Measurements from ENCODE around the gene STN1.
A peak's percentile ranks its signal among the peaks of the same experiment; 100 is the strongest.

The STN1 gene

DNA sequence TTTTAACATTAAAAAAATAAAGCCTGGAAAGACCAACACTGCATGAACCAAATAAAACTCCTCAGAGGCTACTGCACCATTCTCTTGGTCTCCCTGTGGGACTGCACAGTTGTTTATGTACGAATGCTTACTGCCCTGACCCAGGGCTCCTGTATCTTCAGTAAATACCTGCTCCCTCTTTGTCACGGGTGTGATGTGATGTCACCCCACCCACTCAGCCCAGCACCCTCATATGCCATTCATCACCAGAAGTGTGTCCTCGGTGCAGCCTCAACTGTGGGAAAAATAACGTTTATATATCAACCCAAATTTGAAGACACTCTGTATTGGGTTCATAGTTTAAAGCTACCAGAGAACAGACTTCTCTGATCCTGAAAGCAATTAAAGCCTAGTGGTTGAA, 48.6 kb downstream of the STN1 start:
- DNase-seq: no peak

DNA sequence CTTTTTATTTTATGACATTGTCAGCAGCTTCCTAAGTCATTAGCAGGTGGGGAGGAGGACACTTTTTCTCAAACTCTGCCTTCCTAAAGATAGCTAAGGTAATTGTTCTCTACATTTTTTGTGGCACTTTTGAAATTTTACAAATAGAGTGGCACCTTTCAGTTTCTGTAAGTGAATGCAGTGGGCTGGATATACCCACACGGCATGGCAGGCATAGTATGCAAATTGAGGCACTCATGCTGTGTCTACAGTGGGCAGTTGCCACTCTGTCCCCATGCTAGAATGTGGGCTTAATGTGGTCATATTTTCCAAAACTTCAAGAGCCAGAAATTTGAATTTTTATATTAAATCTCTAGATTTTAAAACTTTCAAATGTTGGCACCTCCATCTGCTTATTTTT, 49.8 kb downstream of the STN1 start:
- DNase-seq: no peak

DNA sequence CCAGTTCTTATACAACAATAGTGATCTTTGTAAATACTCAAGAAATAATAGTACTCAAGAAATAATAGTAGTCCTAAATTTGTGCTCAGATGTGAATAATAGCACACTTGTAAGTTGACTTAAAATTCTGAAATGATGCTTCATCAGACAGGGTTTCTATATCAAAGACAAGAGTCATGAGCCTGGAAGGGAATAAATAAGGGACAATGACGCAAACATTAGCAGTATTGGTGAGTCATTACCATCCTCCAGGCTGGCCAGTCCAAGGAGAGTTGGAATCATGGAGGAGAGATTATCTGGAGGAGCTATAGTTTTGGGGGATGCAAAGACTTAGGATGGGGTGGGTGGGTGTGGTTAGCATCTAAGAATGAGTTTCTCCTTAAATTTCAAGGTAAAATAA, 56.5 kb downstream of the STN1 start:
- no peak for DNase-seq

DNA sequence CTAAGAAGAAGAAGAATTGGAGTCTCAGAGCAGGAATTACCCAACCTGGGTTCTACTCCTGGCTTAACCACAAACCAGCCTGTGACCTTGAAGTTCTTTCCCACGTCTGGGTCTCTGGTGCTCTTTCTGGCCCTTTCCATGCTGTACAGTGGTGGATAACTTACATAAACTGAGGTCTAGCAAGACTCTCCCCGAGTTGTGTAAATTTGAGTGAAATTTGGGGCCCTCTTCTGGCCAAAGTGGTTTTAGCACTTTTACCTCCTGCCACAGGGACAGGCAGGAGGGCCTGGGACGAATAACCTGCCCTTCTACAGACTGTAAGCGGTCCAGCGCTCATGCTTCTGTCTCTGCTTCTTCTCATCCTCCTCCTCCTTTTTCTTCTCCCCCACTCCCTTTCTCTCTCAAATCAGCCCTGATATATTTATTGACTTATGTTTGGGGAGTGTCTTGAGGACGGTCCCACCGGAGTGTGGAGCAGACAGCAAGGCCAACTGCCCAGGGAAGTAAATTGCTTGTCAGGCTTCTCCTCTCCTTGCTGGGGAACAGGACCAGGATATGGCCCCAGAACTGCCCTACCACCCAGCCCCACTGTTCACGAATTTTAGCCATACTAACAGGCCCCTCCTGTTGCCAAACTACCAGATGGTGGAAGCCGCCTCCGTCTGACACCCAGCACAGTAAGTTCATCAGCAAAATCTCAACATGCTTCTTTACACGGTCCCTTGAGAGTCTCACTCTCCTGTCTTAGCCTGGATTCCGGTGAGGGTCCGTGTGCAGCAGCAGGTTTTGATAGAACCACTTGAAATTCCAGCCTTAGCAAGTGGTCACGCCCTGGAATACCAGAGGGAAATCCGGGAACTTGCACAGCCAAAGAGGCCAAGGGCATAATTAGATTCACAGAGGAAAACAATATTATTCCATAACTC, 58.6 kb downstream of the STN1 start:
- DNase-seq: peak in 46 of 58 donors; percentile 3 to 80 (median 53)

DNA sequence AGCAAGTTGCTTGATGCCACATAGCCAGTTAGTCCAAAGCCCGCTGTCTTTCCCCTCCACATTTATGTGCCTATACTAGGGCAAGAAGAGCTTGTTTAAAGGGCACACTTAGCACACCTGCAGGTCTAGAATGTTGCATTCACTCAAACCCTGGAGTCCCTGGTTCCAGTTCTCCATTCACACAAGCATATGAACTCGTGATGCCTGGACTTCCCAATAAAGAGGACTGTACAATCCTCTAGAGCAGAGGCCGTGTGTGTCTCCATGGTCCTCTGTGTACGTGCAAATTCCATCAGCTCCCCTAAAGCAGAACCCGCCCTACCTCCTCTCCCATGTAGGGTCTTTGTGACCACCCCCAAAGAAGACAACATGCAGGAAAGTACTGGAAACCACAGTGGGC, 59.6 kb downstream of the STN1 start:
- no peak for DNase-seq

DNA sequence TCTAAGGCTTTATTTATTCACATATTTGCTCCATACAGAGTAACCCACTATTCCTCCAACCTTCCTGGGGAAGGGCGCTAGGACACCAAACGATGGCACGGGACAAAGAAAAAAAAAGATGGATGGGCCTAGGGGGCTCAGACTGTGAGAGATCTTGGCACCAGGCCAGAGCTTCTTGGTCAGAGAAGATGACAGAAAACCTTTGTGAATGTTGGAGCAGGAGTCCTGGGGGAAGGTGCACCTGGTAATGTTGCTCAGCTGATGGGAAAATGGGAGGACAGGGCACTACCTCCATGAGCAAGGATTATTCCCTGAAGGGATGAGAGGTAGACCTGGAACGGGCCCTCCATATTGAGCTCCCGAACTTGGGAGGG, 61.2 kb downstream of the STN1 start:
- peak in 1 of 58 donors; percentile 34 for DNase-seq

DNA sequence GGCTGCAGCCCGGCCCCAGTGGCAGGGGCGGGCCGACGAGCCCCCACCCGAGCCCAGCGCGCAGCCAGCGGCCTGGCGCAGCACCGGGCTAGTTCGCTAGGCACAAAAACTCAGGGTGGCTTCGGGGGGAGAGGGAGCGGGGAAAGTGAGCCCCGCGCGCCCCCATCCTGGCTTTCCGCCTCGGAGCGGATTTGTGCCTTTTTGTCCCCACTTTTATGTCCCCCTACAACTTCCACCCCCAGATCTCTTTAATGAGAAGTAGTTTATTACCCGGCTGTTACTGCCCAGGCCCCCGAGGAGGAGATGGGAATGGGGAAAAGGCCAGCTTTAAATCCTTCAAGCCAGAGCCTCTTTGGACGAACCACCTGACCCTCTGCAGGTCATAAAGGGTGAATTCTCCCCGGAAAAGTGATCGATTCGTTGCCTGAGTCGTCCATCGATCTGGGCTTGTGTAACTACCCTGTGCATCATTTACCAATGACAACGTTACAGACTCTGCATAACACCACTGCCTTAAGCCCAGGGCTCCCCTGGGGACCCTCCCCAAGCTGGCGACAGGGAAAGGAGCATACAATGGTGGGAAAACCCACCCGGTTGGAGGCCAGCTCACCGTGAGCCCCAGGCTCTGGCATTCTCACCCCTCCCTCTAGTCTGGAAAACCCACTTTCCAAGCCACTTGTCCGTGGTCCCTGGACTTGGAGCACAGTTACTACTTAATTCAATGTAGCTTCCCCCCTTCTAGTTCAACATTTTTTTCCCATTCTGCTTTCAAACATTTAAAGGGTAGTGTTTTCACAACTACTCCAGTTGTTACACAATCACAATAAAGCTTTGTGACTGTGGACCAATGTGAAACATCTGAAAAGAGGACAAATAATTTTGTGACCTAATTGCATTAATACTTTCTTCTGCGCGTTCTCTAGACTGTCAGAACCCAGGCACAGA, 61.9 kb downstream of the STN1 start:
- DNase-seq: peak in 2 of 58 donors; percentile 49 to 58

DNA sequence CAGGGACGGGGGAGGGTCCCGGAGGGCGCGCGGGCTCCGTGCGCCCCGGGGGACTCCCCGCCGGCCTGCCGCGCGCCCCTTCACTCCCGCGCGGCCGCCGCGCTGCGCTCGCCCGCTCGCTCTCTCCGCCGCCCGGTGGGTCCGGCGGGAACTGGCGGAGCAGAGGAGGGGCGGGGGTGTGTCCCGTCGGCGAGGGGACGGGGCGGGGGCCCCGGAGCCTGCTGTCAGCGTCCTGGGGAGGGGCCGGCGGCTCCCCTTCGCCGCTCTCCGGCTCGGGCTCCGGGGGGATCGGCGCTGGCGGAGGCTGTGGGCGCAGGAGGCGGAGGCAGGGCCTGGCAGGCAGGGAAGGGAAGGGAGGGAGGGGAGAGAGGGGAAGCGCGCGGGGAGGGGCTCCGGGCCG, 62.6 kb downstream of the STN1 start, which contains the start of gene SH3PXD2A:
Gene SH3PXD2A (minus strand): TSS at position 153 of the 400 bp plus-strand sequence. CDS start 310 bp downstream, outside the sequence.
- DNase-seq: peak in 25 of 58 donors; percentile 14 to 70 (median 38)

DNA sequence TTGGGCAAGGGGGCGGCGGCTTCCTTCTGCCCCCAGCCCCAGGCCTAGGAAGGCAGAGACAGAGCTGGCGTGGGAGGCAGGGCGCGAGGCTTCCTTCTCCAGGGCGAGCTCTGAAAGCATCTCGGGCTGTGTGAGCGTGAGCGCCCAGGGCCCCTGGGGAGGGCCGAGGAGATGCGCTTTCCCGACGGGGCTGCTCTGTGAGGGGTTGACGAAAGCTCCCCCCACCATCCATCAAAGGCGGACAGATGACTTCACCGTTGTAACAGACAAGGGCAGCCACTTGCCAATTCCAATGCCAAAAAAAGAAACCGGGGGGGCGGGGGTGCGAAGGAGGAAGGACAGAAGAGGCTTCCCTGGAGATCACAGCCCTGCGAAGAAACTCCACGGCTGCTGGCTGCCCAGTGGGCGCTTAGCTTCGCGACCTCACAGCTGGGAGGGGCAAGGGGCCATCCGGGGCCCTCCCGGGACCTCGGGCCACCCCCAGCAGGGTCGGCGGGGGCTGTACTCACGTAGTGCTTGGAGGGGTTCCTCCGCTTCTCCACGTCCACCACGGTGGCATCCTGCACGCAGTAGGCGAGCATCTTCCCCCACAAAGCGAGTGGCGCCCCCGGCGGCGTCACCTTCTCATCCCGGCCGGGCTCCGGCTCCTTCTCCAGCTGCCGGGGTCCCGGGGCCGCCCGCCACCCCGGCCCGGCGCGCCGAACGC, 63.1 kb downstream of the STN1 start:
- peak in 16 of 58 donors; percentile 29 to 59 (median 44) for DNase-seq

DNA sequence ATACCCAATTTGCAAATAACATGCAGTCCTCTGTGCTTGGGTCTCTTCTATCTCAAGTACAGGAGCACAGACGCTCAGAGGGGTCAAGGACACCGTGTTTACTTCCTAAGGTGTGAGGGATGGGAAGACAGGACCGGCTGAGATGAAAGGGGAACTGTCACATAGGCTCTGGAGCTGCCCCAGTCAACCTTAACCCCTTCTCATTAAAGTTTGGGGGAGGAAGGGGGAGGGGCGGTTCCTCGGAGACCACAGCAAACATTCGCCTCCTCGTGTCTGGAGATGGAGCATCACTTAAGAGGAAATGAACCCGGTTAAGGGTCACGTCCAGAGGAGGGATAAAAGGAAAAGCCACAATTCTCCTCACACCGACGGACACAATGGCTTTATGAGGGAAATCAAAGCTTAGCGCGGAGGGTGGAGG, 63.7 kb downstream of the STN1 start:
- no peak for DNase-seq

DNA sequence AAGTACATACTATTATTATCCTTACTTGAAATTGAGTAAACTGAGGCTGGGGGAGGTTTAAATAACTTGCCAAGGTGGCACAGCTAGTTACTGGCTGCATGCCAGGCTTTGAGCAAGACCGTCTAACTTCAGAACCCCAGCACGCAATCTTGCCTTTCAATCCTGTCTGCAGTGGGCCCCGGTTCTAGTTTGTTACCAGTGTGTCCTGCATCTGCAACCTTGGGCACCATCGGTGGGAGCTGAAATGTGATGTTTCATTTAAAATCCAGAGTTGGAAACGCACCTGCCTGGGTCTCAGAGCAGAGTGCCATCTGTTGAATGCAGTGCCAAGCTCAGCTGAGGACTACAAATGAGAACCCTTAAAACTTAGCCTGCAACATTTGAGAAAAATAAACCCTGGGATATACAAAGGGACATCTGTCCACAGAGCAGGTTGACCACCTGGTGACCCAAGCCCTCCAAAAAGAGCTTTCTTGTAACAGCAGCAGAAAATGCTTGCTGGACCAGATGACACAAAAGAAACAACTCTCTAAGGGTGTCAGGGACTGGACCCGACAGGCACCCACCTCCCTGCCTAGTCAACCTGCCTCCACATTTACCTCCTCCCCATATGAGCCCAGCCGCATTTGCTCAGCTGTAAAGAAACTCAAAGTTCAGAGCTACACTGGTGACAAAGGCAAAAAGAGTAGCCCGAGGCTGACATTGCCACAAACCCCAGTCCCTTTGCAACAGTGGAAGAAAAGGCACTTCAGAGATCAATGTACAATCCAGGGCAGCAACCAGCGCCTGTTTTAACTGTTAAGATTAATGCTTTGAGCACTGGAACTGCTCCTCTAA, 64.3 kb downstream of the STN1 start:
- peak in 3 of 58 donors; percentile 23 to 35 (median 30) for DNase-seq

DNA sequence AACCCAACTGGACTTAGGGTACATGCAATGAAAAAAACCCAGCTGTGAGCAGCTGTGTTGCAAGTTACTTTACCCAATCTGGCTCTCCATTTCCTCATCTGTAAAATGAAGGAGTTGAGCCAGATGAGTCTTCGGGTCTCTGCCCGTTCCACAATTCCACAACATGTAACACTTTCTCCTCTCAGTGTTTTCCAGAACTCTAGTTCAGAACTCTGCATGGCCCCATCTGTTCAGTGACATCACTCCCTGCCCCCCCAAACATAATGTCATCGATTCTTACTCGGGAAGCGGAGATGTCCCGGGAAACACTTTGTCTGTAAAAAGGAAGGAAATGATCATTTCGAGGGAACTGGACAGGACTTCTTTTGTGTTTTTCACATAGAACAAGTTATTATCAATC, 65.1 kb downstream of the STN1 start:
- DNase-seq: peak in 1 of 58 donors; percentile 12

DNA sequence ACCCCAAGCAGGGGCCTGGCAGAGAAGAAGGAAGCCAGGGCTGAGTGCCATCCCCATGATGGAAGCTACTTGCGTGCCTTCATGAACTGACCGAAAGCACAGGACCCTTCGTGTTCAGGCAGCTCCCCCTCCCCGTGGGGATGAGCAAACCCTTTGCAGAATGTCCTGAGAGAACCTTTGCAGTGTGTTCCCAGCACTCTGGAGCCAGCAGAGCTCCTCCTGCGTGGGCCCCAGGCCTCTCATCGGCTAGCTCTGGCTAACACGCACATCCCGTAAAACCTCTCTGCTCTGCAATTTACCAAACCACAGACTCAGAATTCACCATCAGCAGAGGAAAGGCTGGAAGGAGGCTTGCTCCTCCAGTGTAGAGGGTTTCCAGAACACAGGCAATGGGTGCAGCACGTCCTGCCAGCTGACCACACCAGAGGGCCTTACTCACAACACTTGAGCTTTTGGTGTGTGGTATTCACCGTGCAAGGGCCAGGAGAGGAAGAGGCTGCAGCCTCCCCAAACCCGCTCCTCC, 65.7 kb downstream of the STN1 start:
- DNase-seq: no peak

DNA sequence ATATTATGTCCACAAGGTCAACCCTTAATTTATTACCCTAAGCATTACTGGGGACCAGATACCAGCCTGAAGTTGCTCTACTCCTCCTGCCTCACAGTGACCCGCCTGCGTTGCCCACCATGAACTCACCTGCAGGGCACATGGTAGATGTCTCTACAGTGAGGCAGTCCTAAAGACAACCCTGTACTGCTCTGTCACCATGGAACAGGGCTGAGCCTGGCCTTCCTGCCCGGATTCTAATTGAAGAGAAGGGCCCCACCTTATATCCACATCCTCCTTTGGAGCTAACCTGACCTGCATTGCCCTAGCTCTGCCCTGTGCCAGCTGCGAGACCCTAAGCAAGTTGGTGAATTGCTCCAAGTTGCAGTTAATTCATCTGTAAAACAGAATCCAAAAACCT, 66.7 kb downstream of the STN1 start:
- DNase-seq: no peak

DNA sequence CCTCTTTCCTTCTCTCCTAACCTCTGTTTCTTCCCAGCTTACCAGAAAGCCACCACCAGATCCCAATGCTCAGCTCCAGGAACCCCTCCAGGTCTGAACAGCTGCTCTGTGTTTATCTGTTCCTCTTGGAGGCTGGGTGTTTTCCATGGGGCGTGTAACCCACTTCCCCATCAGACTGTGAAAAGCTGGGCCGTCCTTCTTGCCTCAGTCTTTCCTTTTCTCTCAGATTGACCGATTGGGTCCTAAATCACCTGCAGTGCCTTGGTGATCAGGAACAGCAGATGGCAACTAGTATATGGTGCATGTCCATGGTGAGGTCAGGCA, 67.5 kb downstream of the STN1 start:
- DNase-seq: no peak

DNA sequence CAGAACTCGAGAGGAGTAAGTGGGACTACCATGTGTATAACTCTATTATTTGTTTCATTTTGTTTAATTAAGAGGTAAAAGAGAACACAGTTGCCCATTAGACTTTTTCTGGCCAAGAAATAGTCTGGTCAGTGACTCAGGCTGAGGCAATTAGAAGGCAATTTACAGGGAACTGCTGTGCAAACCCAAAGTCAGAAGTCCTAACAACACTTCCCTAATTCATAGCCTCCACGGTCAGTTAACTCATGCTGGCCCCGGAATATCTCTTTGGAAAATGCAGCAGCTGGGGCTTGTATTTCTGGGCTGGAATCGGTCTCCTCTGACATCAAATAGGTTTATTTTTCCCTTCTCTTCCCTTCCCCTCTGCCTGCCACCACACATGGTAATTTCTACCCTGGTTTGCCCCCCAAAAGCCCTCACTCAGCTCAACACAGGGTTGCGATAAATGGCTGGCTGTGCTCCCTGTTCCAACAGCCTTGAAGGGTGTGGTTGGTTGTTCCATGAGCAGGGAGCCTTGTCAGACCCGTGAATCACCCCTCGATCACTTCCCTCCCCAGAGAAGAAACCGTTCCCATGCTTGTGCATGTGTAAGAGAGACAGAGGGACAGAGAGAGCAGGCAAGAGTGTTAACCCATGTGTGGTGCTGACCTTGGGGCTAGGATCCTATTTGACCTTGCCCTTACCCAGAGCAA, 68.0 kb downstream of the STN1 start:
- DNase-seq: no peak

DNA sequence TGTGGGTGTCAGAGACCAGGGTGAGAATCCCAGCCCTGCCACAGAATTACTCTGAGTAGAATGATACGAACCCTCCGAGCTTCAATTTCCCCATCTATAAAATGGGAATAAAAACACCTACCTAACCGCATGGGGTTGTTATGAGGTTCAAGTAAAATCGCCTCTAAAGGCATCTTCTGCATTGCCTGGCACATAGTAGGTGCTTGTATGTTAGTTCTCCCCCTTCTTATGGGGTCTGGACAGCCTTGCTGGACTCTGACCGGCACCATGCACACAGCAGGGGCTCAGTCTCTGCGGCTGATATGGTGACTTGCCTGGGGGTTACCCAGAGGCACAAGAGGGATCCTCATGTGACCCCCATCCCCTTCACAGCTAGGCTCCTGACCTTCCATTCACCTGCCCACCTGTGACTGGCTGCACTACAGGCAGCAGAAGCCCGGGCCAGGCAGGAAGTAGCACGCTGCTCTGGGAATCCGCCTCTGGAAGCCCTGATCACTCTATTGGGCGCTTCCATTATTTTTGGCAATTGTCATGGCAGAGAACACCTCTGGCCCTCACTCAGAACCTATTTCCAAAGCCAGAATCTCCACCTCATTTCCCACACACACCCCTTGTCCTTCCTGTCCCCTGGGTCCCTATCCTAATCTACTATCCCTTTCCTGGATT, 68.6 kb downstream of the STN1 start:
- DNase-seq: no peak

DNA sequence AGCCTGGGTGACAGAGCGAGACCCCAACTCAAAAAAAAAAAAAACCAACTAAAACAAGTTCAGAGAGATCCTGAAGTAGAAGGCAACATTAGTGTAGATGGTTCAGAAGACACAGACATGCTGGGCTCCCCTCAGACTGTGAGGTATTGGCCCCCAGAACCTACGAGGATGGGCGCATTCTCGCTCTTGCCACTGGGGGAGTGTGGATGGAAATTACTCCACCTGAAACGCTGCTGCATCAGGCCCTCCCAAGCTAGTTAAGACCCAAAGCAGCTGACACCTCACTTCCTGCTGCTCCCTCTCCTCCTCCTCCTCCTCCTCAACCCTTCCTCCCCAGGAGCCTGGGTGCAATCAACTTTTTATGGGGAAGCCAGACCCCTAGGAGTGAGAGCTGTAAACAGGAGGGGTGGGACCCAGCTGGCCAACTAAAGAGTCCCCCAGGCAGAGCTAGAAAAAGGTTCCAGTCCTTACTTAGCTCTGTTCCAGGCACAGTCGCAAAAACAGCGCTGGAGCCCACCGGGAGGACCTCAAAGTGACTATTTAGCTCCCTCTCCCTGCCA, 70.0 kb downstream of the STN1 start:
- no peak for DNase-seq

DNA sequence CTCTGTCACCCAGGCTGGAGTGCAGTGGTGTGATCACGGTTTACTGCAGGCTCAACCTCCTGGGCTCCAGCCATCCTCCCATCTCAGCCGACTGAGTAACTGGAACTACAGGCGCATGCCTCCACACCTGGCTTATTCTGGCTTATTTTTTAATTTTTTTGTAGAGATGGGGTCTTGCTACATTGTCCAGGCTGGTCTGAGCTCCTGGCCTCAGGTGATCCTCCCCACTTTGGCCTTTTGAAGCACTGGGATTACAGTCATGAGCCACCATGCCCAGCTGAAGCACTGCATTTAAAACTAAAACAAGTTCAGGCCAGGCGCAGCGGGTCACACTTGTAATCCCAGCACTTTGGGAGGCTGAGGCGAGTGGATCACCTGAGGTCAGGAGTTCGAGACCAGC, 70.6 kb downstream of the STN1 start:
- DNase-seq: no peak

Data from anterior cingulate cortex (tissue), 58 donors.